ENCODE measurements around the gene PHOX2B.
"Not testable (repeated sequence)": the region's sequence is repeated elsewhere in the genome, so short reads cannot be mapped to it uniquely, and the experiment has no call there.

The PHOX2B gene

GRCh38 chr4:41748074-41748570, 403 bp downstream of the PHOX2B start:
- DNase-seq (ENCODE audit: extremely low read depth in 1 of 2, low read depth in 1 of 2) = no peak

- DNase-seq (ENCODE audit: extremely low read depth in 1 of 2, low read depth in 1 of 2) = no peak
Observed at GRCh38 chr4:41747230-41748055, 1.1 kb downstream of the PHOX2B start.

GRCh38 chr4:41746440-41747229, 1.9 kb downstream of the PHOX2B start:
- no peak for DNase-seq (ENCODE audit: extremely low read depth in 1 of 2, low read depth in 1 of 2)

GRCh38 chr4:41746025-41746439, 2.5 kb downstream of the PHOX2B start:
- no peak for DNase-seq (ENCODE audit: extremely low read depth in 1 of 2, low read depth in 1 of 2)

- DNase-seq (ENCODE audit: extremely low read depth in 1 of 2, low read depth in 1 of 2) = no peak
Observed at GRCh38 chr4:41745292-41746024, 3.1 kb downstream of the PHOX2B start.

GRCh38 chr4:41744572-41745291, 3.8 kb downstream of the PHOX2B start:
- no peak for DNase-seq (ENCODE audit: extremely low read depth in 1 of 2, low read depth in 1 of 2)

DNA sequence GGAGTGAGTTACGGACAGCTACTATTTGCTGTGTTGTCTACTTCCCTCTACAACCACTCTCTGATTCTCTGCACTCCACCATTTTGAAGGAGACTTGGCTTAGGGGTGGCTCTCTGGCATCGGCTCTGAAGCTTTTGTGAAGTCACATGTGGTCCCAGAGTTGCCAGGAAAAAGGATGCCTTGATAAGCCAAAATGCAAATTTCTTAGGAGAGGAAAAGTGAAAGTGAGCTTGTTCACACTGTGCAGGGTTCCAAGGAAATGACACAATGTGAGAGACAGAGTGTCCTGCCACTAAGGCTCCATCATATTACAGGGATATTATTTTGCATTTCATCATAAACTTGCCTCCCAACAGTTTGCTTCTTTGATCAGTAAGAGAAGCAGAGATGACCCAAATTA, 7.2 kb downstream of the PHOX2B start:
- DNase-seq (ENCODE audit: extremely low read depth in 1 of 2, low read depth in 1 of 2) = no peak

DNA sequence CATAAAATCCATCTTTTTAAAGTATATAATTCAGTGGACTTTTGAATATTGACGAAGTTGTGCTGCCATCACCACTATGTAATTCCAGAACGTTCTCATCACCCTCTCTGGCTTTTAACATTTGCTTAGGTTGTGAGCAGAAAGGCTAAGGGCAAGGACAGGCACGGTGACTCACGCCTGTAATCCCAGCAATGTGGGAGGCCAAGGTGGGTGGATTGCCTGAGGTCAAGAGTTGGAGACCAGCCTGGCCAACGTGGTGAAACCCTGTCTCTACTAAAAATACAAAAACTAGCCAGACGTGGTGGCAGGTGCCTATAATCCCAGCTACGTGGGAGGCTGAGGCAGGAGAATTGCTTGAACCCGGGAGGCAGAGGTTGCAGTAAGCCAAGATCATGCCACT, 11.0 kb downstream of the PHOX2B start:
- not testable (repeated sequence) for DNase-seq (ENCODE audit: extremely low read depth in 1 of 2, low read depth in 1 of 2)

GRCh38 chr4:41734371-41734770, 14.2 kb downstream of the PHOX2B start:
- no peak for DNase-seq (ENCODE audit: extremely low read depth in 1 of 2, low read depth in 1 of 2)

DNA sequence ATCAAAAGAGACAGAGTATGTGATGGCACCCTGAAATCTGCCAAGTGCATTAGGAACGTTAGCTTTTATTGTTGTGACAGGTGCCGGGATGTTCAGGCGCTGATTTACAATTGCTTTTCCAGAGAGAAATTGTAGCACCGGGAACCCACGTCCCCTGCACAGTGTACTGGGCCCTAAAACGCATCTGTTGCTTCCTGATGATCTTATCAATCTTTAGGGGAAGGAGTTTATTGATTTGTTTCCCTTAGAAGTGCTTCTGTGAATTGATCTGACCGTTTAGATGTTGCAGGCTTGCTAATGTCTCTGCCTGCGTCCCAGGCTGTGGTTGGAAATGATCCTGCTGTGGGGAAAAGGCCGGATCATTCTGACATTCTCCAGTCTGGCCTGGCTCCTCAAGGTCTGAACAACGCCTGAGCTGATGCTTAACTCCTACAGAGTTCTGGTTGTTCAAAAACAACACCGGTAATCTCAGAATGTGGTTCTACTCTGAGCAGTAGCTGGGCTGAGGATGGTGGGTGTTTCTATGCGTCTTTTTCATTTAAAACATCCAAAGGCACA, 16.9 kb downstream of the PHOX2B start:
- DNase-seq (ENCODE audit: extremely low read depth in 1 of 2, low read depth in 1 of 2) = no peak

GRCh38 chr4:41728573-41728913, 20.0 kb downstream of the PHOX2B start:
- DNase-seq (ENCODE audit: extremely low read depth in 1 of 2, low read depth in 1 of 2) = no peak

GRCh38 chr4:41727861-41728572, 20.5 kb downstream of the PHOX2B start:
- no peak for DNase-seq (ENCODE audit: extremely low read depth in 1 of 2, low read depth in 1 of 2)

GRCh38 chr4:41725254-41725653, 23.3 kb downstream of the PHOX2B start:
- DNase-seq (ENCODE audit: extremely low read depth in 1 of 2, low read depth in 1 of 2) = no peak

GRCh38 chr4:41723286-41723685, 25.2 kb downstream of the PHOX2B start:
- no peak for DNase-seq (ENCODE audit: extremely low read depth in 1 of 2, low read depth in 1 of 2)

GRCh38 chr4:41722181-41722580, 26.3 kb downstream of the PHOX2B start:
- no peak for DNase-seq (ENCODE audit: extremely low read depth in 1 of 2, low read depth in 1 of 2)

DNA sequence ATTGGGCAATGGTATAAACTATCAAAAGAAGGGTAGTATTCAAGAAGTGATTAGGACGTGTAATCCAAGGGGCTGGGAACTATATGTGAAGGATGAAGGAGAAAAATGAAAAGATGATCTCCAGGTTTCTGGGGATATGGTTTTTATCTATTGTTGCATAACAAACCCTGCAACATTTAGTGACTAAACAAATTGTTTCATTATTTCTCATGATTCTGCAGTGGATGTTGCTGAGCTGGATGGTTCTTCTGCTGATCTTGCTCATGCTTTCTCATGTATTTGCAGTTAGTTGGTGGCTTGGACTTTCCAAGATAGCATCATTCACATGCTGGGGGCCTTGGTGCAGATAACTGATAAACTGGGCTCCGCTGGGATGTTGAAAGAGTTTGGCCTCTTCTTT, 29.1 kb downstream of the PHOX2B start:
- DNase-seq (ENCODE audit: extremely low read depth in 1 of 2, low read depth in 1 of 2) = no peak

DNA sequence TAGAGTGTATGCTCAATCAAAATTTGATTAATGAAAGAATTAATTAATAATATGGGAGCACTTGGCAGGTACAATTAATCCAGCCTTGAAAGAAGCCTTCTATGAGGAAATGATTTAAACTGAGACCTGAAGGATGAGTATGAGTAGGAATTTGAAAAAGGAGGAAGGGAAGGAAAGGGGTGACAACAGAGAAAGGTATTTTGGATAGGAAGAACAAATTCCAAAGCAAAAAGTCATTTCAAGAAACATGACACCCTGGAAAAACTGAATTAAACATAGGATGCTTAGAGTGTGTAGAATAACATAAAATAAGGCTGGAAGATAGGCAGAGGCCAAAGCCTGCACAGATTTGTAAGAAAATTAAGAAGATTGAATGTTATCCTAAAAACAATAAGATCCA, 29.6 kb downstream of the PHOX2B start:
- no peak for DNase-seq (ENCODE audit: extremely low read depth in 1 of 2, low read depth in 1 of 2)

- DNase-seq (ENCODE audit: extremely low read depth in 1 of 2, low read depth in 1 of 2) = no peak
Observed at GRCh38 chr4:41715155-41715554, 33.4 kb downstream of the PHOX2B start.

DNA sequence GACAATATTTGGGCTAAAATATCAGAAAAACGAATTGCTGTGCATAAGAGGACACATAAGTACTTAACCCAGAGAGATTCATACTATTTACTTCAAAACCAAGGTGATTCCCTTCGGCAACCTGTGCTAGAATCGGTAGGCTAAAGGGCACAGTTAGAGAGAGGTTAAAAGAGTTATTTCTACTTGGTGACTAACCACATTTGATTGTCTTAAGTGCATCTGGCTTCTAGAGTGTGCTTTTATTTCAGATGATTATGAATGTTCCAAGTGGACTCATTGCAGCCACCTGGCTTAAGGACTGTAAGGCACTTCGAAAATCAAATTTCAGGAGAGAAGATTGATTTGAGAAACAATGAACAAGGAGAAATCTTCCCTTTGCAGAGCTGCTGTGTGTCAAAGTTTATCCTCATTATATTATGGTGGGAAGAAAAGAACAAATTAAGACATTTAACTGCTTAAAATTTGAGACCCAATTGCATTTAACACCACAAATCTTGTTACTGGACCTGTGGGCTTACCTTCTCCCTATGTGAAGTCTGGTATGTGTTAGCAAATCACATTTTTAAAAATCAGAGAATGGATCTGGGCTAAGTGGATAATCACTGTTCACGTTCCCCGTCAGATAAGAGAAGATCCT, 34.0 kb downstream of the PHOX2B start:
- no peak for DNase-seq (ENCODE audit: extremely low read depth in 1 of 2, low read depth in 1 of 2)

Data from stimulated activated CD8-positive, alpha-beta memory T cell treated with anti-CD3 and anti-CD28 coated beads, Interleukin-7, amount 100 ng/mL, for 48 hours (primary cell).